ENCODE measurements around the gene PCNP. TPM values are rescaled to one million over a fixed set of nuclear protein-coding genes. Genes with fewer than 3 reads are reported as not detected.

The PCNP gene
- total and polyA plus RNA-seq, 2 donors (not counting 3 experiments of a cell fraction or from before 2014, with no cell fraction given) = 22.7 to 137 TPM

- Histone ChIP-seq H3K79me2 (ENCODE audit: control insufficient read depth, insufficient read depth, low read length) (no peaks in the 10 kb centered on the region), H4K20me1 (replicated peaks; ENCODE audit: control insufficient read depth, extremely low read depth, insufficient read depth, low read length) (no peaks in the 10 kb centered on the region), H3K4me2 (ENCODE audit: insufficient read depth, low read length) (no peak overlapping the region), H3K4me3 (replicated peaks in 1 of 3; ENCODE audit: insufficient read depth in 1 of 3, low read depth in 1 of 3, low read length in 3 of 3) (no peak overlapping the region), H3K27ac (ENCODE audit: insufficient read depth, low read depth, low read length) (no peak overlapping the region), H3K27me3 (ENCODE audit: control insufficient read depth in 2 of 2, insufficient read depth in 2 of 2, low read length in 2 of 2) (no peaks in the 10 kb centered on the region), H3K9me1 (replicated peaks; ENCODE audit: control insufficient read depth, extremely low read depth, insufficient read depth, low read length) (no peaks in the 10 kb centered on the region), H2AFZ (ENCODE audit: low read depth, low read length) (no peak overlapping the region), H3K36me3 (ENCODE audit: control insufficient read depth in 2 of 2, extremely low read depth in 1 of 2, insufficient read depth in 2 of 2, low read length in 2 of 2) (no peaks in the 10 kb centered on the region), H3K9me3 (replicated peaks; ENCODE audit: control insufficient read depth, insufficient read depth, low read length) (no peaks in the 10 kb centered on the region), H3K4me1 (ENCODE audit: control insufficient read depth, extremely low read depth, insufficient read depth, low read length) (no peaks in the 10 kb centered on the region), H3K9ac (replicated peaks; ENCODE audit: extremely low read depth, insufficient read depth, low read length) (no peak overlapping the region)
- ChIA-PET CTCF (no interaction called here), POLR2A (no interaction called here)
- TF ChIP-seq MYC (IDR thresholded peaks at IDR 0.05; ENCODE audit: low read depth, low read length) = no peak
- TF ChIP-seq GATA2 (IDR thresholded peaks at IDR 0.05; ENCODE audit: insufficient read depth, insufficient read length, low read depth, low read length) = no peak
- TF ChIP-seq CTCF (IDR thresholded peaks at IDR 0.05; ENCODE audit: extremely low read depth in 1 of 2, insufficient read depth in 1 of 2, low read depth in 1 of 2, low read length in 2 of 2) = no peak
- TF ChIP-seq EZH2 (IDR thresholded peaks at IDR 0.05; ENCODE audit: borderline replicate concordance, low read depth, low read length, severe bottlenecking) = no peak
- no peak for TF ChIP-seq MAX (IDR thresholded peaks at IDR 0.05; ENCODE audit: insufficient read depth, insufficient read length)
- no peak for TF ChIP-seq FOS (IDR thresholded peaks at IDR 0.05; ENCODE audit: borderline replicate concordance, insufficient read depth, low read length)
- no peak for TF ChIP-seq POLR2A (IDR thresholded peaks at IDR 0.05; ENCODE audit: low read depth, low read length)
- TF ChIP-seq POLR2AphosphoS5 (IDR thresholded peaks at IDR 0.05; ENCODE audit: insufficient read depth, low read depth, low read length) = no peak
- no peak for TF ChIP-seq JUN (IDR thresholded peaks at IDR 0.05; ENCODE audit: borderline replicate concordance, insufficient read depth, insufficient read length, low read depth)
- DNase-seq (ENCODE audit: low read depth, low spot score) (no peak), FAIRE-seq (no peak)
- no TSS peak for BruUV-seq (replicated peaks)
- dilution Hi-C loops (cut with MboI; ENCODE audit: extremely low pct_ligation_motif_present, low sequenced_read_pairs) (no loop called here), intact Hi-C loops (cut with micrococcal nuclease) (no loop called here)
These were observed 51.9 kb downstream of the PCNP start for GRCh38 chr3:101625879-101626278.
